ENCODE measurements around the gene RBM10.
A peak's percentile ranks its signal among the peaks of the same experiment; 100 is the strongest.

Gene RBM10

GRCh38 chrX:47198026-47198686, 53.1 kb downstream of the RBM10 start:
- no peak for DNase-seq

- no peak for DNase-seq
Measured at GRCh38 chrX:47198687-47199080, 53.7 kb downstream of the RBM10 start.

GRCh38 chrX:47199286-47199685, 54.3 kb downstream of the RBM10 start:
- no peak for DNase-seq

GRCh38 chrX:47200385-47201150, 55.5 kb downstream of the RBM10 start:
- no peak for DNase-seq

- no peak for DNase-seq
Measured at GRCh38 chrX:47201345-47201944, 56.4 kb downstream of the RBM10 start.

- no peak for DNase-seq
Measured at GRCh38 chrX:47202316-47202715, 57.3 kb downstream of the RBM10 start.

- no peak for DNase-seq
Measured at GRCh38 chrX:47202877-47203276, 57.9 kb downstream of the RBM10 start.

- DNase-seq, result no peak
Measured at GRCh38 chrX:47204970-47205369, 59.9 kb downstream of the RBM10 start.

- no peak for DNase-seq
Measured at GRCh38 chrX:47206316-47206715, 61.3 kb downstream of the RBM10 start.

- DNase-seq, result no peak
Measured at GRCh38 chrX:47208108-47208507, 63.1 kb downstream of the RBM10 start.

- DNase-seq, result no peak
Measured at GRCh38 chrX:47209508-47210238, 64.7 kb downstream of the RBM10 start.

- no peak for DNase-seq
Measured at GRCh38 chrX:47210661-47211425, 65.8 kb downstream of the RBM10 start.

GRCh38 chrX:47212381-47213293, 67.6 kb downstream of the RBM10 start:
- no peak for DNase-seq

- DNase-seq, result no peak
Measured at GRCh38 chrX:47214435-47215077, 69.5 kb downstream of the RBM10 start.

GRCh38 chrX:47215291-47215900, 70.4 kb downstream of the RBM10 start:
- DNase-seq, result no peak

- no peak for DNase-seq
Measured at GRCh38 chrX:47216393-47216925, 71.4 kb downstream of the RBM10 start.

GRCh38 chrX:47217121-47217851, 72.3 kb downstream of the RBM10 start:
- DNase-seq, result no peak

GRCh38 chrX:47217852-47218279, 72.8 kb downstream of the RBM10 start:
- peak; percentile 83 to 92 for DNase-seq

- DNase-seq, result peak; percentile 51 to 68
Measured at GRCh38 chrX:47218280-47218919, 73.4 kb downstream of the RBM10 start, which contains the start of gene CDK16. Gene CDK16 (plus strand): TSS chrX:47218681. CDS start chrX:47223558, 4,877 bp downstream.
